ENCODE results near the gene SHISA6.

GRCh38 chr17:11278186-11278991, 37.4 kb downstream of the SHISA6 start:
- TF ChIP-seq EZH2phosphoT487 (IDR thresholded peaks at IDR 0.05; ENCODE audit: borderline replicate concordance, low read depth) (no peak), ZBTB33 (IDR thresholded peaks at IDR 0.05; ENCODE audit: borderline replicate concordance, low read depth) (no peak), CTCF (IDR thresholded peaks at IDR 0.05) (no peak), YY1 (IDR thresholded peaks at IDR 0.05; ENCODE audit: low read depth) (no peak), POLR2AphosphoS5 (IDR thresholded peaks at IDR 0.05; ENCODE audit: low read depth, low read length) (no peak), MXI1 (IDR thresholded peaks at IDR 0.05; ENCODE audit: low read depth, low read length) (no peak), RFX5 (IDR thresholded peaks at IDR 0.05; ENCODE audit: low read length) (no peak), TCF12 (IDR thresholded peaks at IDR 0.05) (no peak), REST (IDR thresholded peaks at IDR 0.05; ENCODE audit: low read depth, low read length) (no peak)
- TF ChIP-seq, protein P1, sequence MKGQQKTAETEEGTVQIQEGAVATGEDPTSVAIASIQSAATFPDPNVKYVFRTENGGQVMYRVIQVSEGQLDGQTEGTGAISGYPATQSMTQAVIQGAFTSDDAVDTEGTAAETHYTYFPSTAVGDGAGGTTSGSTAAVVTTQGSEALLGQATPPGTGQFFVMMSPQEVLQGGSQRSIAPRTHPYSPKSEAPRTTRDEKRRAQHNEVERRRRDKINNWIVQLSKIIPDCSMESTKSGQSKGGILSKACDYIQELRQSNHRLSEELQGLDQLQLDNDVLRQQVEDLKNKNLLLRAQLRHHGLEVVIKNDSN (IDR thresholded peaks at IDR 0.05; ENCODE audit: borderline replicate concordance, low read depth), result no peak
- TF ChIP-seq, protein P2, sequence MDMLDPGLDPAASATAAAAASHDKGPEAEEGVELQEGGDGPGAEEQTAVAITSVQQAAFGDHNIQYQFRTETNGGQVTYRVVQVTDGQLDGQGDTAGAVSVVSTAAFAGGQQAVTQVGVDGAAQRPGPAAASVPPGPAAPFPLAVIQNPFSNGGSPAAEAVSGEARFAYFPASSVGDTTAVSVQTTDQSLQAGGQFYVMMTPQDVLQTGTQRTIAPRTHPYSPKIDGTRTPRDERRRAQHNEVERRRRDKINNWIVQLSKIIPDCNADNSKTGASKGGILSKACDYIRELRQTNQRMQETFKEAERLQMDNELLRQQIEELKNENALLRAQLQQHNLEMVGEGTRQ (IDR thresholded peaks at IDR 0.05; ENCODE audit: borderline replicate concordance, low read depth, low read length), result no peak

Data from SK-N-SH (cell line).